Lower lobe of right lung (tissue), 2 donors: ENCODE results near the gene PRCD. TPM values are rescaled to one million over a fixed set of nuclear protein-coding genes. Genes with fewer than 3 reads are reported as not detected.
"Not testable (repeated sequence)": the region's sequence is repeated elsewhere in the genome, so short reads cannot be mapped to it uniquely, and the experiment has no call there.

Experiments
- ATAC-seq, 2 donors: fragments of 200-7000 bp; cut with Tn5 transposase; one replicate each; pipeline ENCODE4 v1.9.1; 2020 to 2022; ENCODE audit warnings: mild to moderate bottlenecking in 2 of 2, moderate library complexity in 2 of 2
- DNase-seq: peaks from one replicate; pipeline ENCODE4 v3.0.0-alpha.2; 2020
- H3K27ac ChIP-seq: fragments of 200-600 bp; one replicate; pipeline ENCODE4 v1.8.0; 2022
- H3K27me3 ChIP-seq: fragments of 200-600 bp; one replicate; pipeline ENCODE4 v1.8.0; 2022; ENCODE audit warnings: low read depth
- H3K36me3 ChIP-seq: fragments of 200-600 bp; one replicate; pipeline ENCODE4 v1.8.0; 2022; ENCODE audit warnings: mild to moderate bottlenecking
- H3K4me1 ChIP-seq: fragments of 200-600 bp; one replicate; pipeline ENCODE4 v1.8.0; 2022
- H3K4me3 ChIP-seq: fragments of 200-600 bp; one replicate; pipeline ENCODE4 v1.8.0; 2022; ENCODE audit warnings: mild to moderate bottlenecking
- H3K9me3 ChIP-seq: fragments of 200-600 bp; one replicate; pipeline ENCODE4 v1.8.0; 2022
- CTCF ChIP-seq: fragments of 200-600 bp; IDR thresholded peaks from one replicate; pipeline ENCODE4 v1.8.0; 2022; ENCODE audit warnings: antibody characterized with exemption, mild to moderate bottlenecking
- intact Hi-C: fragments of 100-400 bp; cut with DNase I; formaldehyde crosslinking; loops from one replicate; pipeline ENCODE4 v1.11.0; 2022
- total RNA-seq: library from RNA; stranded (reverse); fragmentation: NEBNext Ultra II Directional; extraction: Animal tissue kit (Norgen Biotek cat#: 25700); gene quantifications from one replicate; pipeline ENCODE4 v1.2.1, GENCODE V29; 2021
- donor health status: DM: no; HTN: yes; CAD: no; lungs with severe emphysema.

The PRCD gene
- total RNA-seq, 1 donor from 2014 or later = 8.2 TPM

- H3K4me1 ChIP-seq = peaks cover 42% of the 10 kb centered on the region
- peak; percentile 84 to 86 for ATAC-seq
- no peak overlapping the region for H3K4me3 ChIP-seq
- no peaks in the 10 kb centered on the region for H3K36me3 ChIP-seq
- H3K9me3 ChIP-seq = no peaks in the 10 kb centered on the region
- H3K27me3 ChIP-seq = peaks cover 7% of the 10 kb centered on the region
- peak; percentile 100 for TF ChIP-seq CTCF
- H3K27ac ChIP-seq = no peak overlapping the region
- intact Hi-C loops = no loop called here
- DNase-seq = peak; percentile 86
Measured at GRCh38 chr17:76523084-76524037, 16.5 kb upstream of the PRCD start.

- H3K4me3 ChIP-seq = no peak overlapping the region
- peaks cover 57% of the 10 kb centered on the region for H3K4me1 ChIP-seq
- no peaks in the 10 kb centered on the region for H3K9me3 ChIP-seq
- TF ChIP-seq CTCF = no peak
- intact Hi-C loops = no loop called here
- H3K36me3 ChIP-seq = no peaks in the 10 kb centered on the region
- ATAC-seq (peak; percentile 18 to 31), DNase-seq (peak; percentile 72)
- peaks cover 7% of the 10 kb centered on the region for H3K27me3 ChIP-seq
- H3K27ac ChIP-seq = peak overlapping the region; percentile 22
Measured at GRCh38 chr17:76524598-76525512, 15.0 kb upstream of the PRCD start.

GRCh38 chr17:76525513-76525833, 14.4 kb upstream of the PRCD start:
- H3K9me3 ChIP-seq = not testable (repeated sequence)

GRCh38 chr17:76527016-76527415, 12.8 kb upstream of the PRCD start:
- H3K9me3 ChIP-seq, H3K27me3 ChIP-seq, DNase-seq, intact Hi-C loops, H3K4me3 ChIP-seq, ATAC-seq, H3K36me3 ChIP-seq: not testable (repeated sequence)
- Histone ChIP-seq H3K4me1 (peaks cover 79% of the 10 kb centered on the region), H3K27ac (peak overlapping the region; percentile 90)

More at GRCh38 chr17:76525513-76525833, 14.4 kb upstream of the PRCD start:
- H3K27me3 ChIP-seq, DNase-seq, ATAC-seq, intact Hi-C loops, H3K36me3 ChIP-seq, H3K4me3 ChIP-seq: not testable (repeated sequence)
- peaks cover 63% of the 10 kb centered on the region for H3K4me1 ChIP-seq
- H3K27ac ChIP-seq = peak overlapping the region; percentile 22

- peak; percentile 53 to 58 for ATAC-seq
- intact Hi-C loops = no loop called here
- Histone ChIP-seq H3K9me3 (no peaks in the 10 kb centered on the region), H3K4me1 (peaks cover 83% of the 10 kb centered on the region), H3K4me3 (peak overlapping the region; percentile 22), H3K36me3 (no peaks in the 10 kb centered on the region), H3K27me3 (peaks cover 2% of the 10 kb centered on the region), H3K27ac (peak overlapping the region; percentile 90)
- TF ChIP-seq CTCF = peak; percentile 22
- peak; percentile 68 for DNase-seq
Measured at GRCh38 chr17:76527430-76528111, 12.3 kb upstream of the PRCD start.

GRCh38 chr17:76528156-76528527, 11.7 kb upstream of the PRCD start:
- intact Hi-C loops = no loop called here
- peak overlapping the region; percentile 90 for H3K27ac ChIP-seq
- ATAC-seq (no peak), DNase-seq (no peak)
- no peaks in the 10 kb centered on the region for H3K27me3 ChIP-seq
- peaks cover 79% of the 10 kb centered on the region for H3K4me1 ChIP-seq
- no peak for TF ChIP-seq CTCF
- no peaks in the 10 kb centered on the region for H3K36me3 ChIP-seq
- peak overlapping the region; percentile 22 for H3K4me3 ChIP-seq
- H3K9me3 ChIP-seq = no peaks in the 10 kb centered on the region
